SU-DHL-6 (cell line): ENCODE results near the gene BTN2A1.

ENCODE experiments used
- H2AFZ ChIP-seq: fragments of 200-600 bp; sonication (generic); 2 replicates; pipeline ENCODE4 v1.6.1; 2014; ENCODE audit warnings: low read depth, mild to moderate bottlenecking, moderate library complexity, mixed read lengths, antibody characterized with exemption, low read length; ENCODE audit not compliant: severe bottlenecking
- H3F3A ChIP-seq: fragments of 200-600 bp; shearing (Covaris generic); 2 replicates; pipeline ENCODE4 v1.6.0; 2016; ENCODE audit warnings: antibody characterized with exemption, mild to moderate bottlenecking; ENCODE audit not compliant: insufficient read depth
- H3K27ac ChIP-seq: fragments of 200-600 bp; sonication (generic); 2 replicates; pipeline ENCODE4 v1.5.1; 2016; ENCODE audit warnings: low read depth, mild to moderate bottlenecking, low read length, moderate library complexity, mixed read lengths
- H3K27me3 ChIP-seq: fragments of 200-600 bp; sonication (generic), shearing (Covaris generic); 2 replicates; pipeline ENCODE4 v1.6.0; 2014; ENCODE audit warnings: mild to moderate bottlenecking, low read length
- H3K36me3 ChIP-seq: fragments of 200-600 bp; sonication (generic); 2 replicates; pipeline ENCODE4 v1.6.1; 2014; ENCODE audit warnings: mild to moderate bottlenecking, low read length, mixed read lengths
- H3K4me2 ChIP-seq: fragments of 300-600, 200-600 bp; shearing (Covaris generic), sonication (generic); 2 replicates; pipeline ENCODE4 v1.6.0; 2014; ENCODE audit warnings: low read length, low read depth, mild to moderate bottlenecking; ENCODE audit not compliant: poor library complexity, severe bottlenecking
- H3K4me3 ChIP-seq: fragments of 200-600 bp; sonication (generic); 2 replicates; pipeline ENCODE4 v1.5.1; 2014; ENCODE audit warnings: antibody characterized with exemption, low read length, mild to moderate bottlenecking, mixed read lengths; ENCODE audit not compliant: insufficient read depth, poor library complexity, severe bottlenecking
- H3K79me2 ChIP-seq: fragments of 200-600 bp; sonication (generic); 2 replicates; pipeline ENCODE4 v1.6.1; 2014; ENCODE audit warnings: mild to moderate bottlenecking, low read length, moderate library complexity; ENCODE audit not compliant: insufficient read depth
- H3K9ac ChIP-seq: fragments of 200-600 bp; sonication (generic); 2 replicates; pipeline ENCODE4 v1.7.0; 2014; ENCODE audit warnings: mild to moderate bottlenecking, low read length
- H3K9me2 ChIP-seq: fragments of 200-600 bp; sonication (generic); replicated peaks from 2 replicates; pipeline ENCODE4 v1.6.1; 2014; ENCODE audit warnings: low read length; ENCODE audit not compliant: insufficient read depth
- H3K9me3 ChIP-seq: fragments of 200-600 bp; sonication (generic); 2 replicates; pipeline ENCODE4 v1.6.1; 2014; ENCODE audit warnings: low read length, mixed read lengths; ENCODE audit not compliant: insufficient read depth
- H4K20me1 ChIP-seq: fragments of 200-600 bp; sonication (generic); 2 replicates; pipeline ENCODE4 v1.6.1; 2014; ENCODE audit warnings: low read depth, mild to moderate bottlenecking, antibody characterized with exemption, low read length, moderate library complexity, mixed read lengths
- CTCF ChIP-seq: fragments of 200-600 bp; sonication (generic); IDR thresholded peaks from one replicate; pipeline ENCODE4 v1.5.1; 2017; ENCODE audit warnings: antibody characterized with exemption, mild to moderate bottlenecking, low read length, moderate library complexity; ENCODE audit not compliant: insufficient read depth, poor library complexity, severe bottlenecking
- EZH2phosphoT487 ChIP-seq: fragments of 200-600 bp; sonication (generic), shearing (Covaris generic); conservative IDR thresholded peaks from 2 replicates; pipeline ENCODE4 v1.6.1; 2018; ENCODE audit warnings: mild to moderate bottlenecking, antibody characterized with exemption, low read length, moderate library complexity, mixed read lengths

The BTN2A1 gene

GRCh38 chr6:26452631-26453235 is 5.0 kb upstream of the BTN2A1 start:
- no peak overlapping the region for H3K4me2 ChIP-seq
- H3K79me2 ChIP-seq, result no peaks in the 10 kb centered on the region
- H3K9me3 ChIP-seq, result no peaks in the 10 kb centered on the region
- H3K27me3 ChIP-seq, result no peaks in the 10 kb centered on the region
- no peak overlapping the region for H3K9ac ChIP-seq
- no peaks in the 10 kb centered on the region for H4K20me1 ChIP-seq
- H3K27ac ChIP-seq, result no peak overlapping the region
- TF ChIP-seq EZH2phosphoT487 (no peak), CTCF (no peak)
- H2AFZ ChIP-seq, result no peak overlapping the region
- H3K4me3 ChIP-seq, result no peak overlapping the region
- no peaks in the 10 kb centered on the region for H3K36me3 ChIP-seq
- no peaks in the 10 kb centered on the region for H3F3A ChIP-seq
- no peaks in the 10 kb centered on the region for H3K9me2 ChIP-seq

DNA sequence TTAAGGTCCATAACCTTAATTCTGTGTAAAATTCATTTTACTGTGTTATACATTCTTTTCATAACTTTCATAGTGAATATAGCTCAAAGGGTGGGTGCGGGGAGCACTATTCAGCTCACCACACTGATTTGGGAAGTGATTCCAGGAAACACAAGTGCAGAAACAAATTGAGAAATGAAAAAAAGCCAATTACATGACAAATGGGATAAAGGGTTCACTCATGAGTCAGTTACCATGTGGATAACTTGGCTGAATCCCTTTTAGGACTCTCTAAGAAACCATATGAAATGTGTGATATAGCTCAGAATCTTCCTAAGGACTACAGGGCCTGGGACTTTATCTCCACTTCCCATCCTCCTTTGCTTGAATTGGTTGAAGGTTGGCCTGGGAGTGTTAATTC is 3.1 kb upstream of the BTN2A1 start:
- Histone ChIP-seq H3K79me2 (peaks cover 18% of the 10 kb centered on the region), H4K20me1 (no peaks in the 10 kb centered on the region), H3K9me2 (no peaks in the 10 kb centered on the region), H3K4me3 (no peak overlapping the region), H2AFZ (no peak overlapping the region), H3K9me3 (no peaks in the 10 kb centered on the region), H3K36me3 (no peaks in the 10 kb centered on the region), H3F3A (no peaks in the 10 kb centered on the region), H3K9ac (no peak overlapping the region), H3K27me3 (no peaks in the 10 kb centered on the region), H3K27ac (no peak overlapping the region), H3K4me2 (no peak overlapping the region)
- TF ChIP-seq CTCF, result no peak
- TF ChIP-seq EZH2phosphoT487, result no peak

DNA sequence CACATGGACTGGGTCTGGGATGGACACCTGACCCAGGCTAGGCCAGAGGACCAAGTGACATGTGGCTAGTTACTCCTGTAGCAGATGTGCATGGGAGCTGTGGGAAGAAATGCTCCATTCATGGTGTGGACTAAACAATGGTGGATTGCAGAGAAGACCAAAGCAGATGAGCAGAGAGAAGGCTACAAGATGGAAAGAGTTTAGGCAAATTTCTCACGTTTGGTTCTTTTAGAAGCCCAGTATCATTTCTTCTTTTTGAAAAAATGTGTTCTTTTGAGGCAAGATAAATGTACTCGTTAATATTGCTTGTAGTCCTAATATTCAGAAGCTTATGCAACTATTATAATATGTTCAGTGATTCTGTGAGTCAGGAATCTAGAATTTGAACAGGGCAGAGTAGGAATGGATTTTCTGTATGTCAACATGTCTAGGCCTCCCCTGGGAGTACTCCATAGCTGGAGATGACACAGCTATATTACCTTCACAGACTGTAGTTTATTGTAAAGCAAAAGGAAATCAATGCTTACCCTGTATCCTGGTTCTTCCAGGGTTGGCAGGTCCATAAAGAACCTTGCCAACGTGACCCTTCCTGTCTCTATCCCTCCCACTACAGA is 2.3 kb upstream of the BTN2A1 start:
- Histone ChIP-seq H3K27me3 (no peaks in the 10 kb centered on the region), H3K9me2 (no peaks in the 10 kb centered on the region), H3K36me3 (peaks cover 6% of the 10 kb centered on the region; the same call in 1 of the 2 replicates), H4K20me1 (no peaks in the 10 kb centered on the region), H3K9me3 (no peaks in the 10 kb centered on the region), H3K4me3 (no peak overlapping the region), H3K4me2 (no peak overlapping the region), H3F3A (no peaks in the 10 kb centered on the region), H3K27ac (no peak overlapping the region), H3K9ac (no peak overlapping the region), H2AFZ (no peak overlapping the region), H3K79me2 (peaks cover 26% of the 10 kb centered on the region)
- TF ChIP-seq CTCF (no peak), EZH2phosphoT487 (no peak)
